HG02763 (cell line): ENCODE data around the gene TAAR5.
"Not testable (repeated sequence)": the region's sequence is repeated elsewhere in the genome, so short reads cannot be mapped to it uniquely, and the experiment has no call there.

Experiments used
- ATAC-seq: cut with Tn5 transposase; IDR thresholded peaks from one replicate; pipeline ENCODE4 v1.9.1; 2021; ENCODE audit warnings: mild to moderate bottlenecking, moderate library complexity; ENCODE audit not compliant: unreplicated experiment

The TAAR5 gene

GRCh38 chr6:132571774-132572173, 17.8 kb downstream of the TAAR5 start:
- no peak for ATAC-seq

GRCh38 chr6:132570221-132570777, 19.2 kb downstream of the TAAR5 start, which contains the start of gene TAAR6:
TSS of gene TAAR6 (plus strand) at chr6:132570322. CDS start at chr6:132570322, 0 bp downstream.
- no peak for ATAC-seq

DNA sequence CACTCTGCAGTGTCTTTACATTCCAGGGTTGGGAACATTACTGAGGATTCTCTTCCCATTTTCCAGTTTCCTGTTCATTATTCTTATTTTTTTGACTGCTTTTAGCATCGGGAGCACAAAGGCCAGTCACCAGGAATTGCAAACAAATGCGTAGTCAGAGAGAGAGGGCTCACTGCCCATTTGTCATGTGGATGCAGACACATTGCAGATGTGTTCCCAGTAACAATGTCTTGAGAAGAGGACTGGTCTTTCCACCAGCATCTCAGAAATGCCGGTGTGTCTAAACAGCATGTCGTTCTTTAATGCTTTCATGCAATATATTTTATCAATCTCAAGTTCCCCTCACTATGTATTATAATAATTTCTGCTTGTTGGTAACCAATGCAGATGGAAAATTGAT, 20.4 kb downstream of the TAAR5 start:
- no peak for ATAC-seq

DNA sequence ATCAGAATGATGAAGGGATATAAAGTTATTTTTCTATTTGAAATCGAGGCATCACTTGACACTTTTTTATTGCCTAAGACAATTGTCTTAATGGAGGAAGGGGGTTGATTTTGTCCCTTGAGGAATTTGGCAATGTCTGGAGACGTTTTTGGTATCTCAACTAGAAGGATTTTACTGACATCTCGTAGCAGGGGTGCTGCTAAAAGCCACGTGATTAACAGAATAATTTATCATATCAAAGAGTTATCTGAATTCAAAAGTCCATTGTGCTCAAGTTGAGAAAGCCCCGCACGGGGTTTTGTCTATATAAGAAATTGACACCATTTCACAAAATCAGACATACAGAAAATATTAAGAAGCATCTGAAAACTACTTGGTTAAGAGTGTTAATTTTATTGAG, 20.9 kb downstream of the TAAR5 start:
- no peak for ATAC-seq

DNA sequence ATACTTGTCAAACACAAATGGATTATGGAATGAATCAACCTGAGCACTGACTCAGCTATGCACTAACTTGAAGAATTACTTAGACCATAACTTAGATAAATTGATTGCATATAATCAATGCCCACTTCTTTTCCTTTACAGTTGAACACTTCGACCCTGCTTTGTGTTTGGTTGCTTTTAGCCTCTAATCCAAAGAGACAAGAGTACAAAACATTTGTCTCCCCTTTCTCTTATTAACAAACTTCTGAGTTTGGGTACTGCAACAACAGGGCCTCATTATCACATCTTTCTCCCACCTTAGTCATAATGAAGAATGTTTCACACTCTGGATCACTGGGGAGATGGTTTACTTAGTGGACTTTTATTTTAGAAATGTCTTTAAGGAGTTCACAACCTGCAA, 22.0 kb downstream of the TAAR5 start:
- ATAC-seq, result no peak

- no peak for ATAC-seq
Measured at GRCh38 chr6:132566404-132566803, 23.1 kb downstream of the TAAR5 start.

DNA sequence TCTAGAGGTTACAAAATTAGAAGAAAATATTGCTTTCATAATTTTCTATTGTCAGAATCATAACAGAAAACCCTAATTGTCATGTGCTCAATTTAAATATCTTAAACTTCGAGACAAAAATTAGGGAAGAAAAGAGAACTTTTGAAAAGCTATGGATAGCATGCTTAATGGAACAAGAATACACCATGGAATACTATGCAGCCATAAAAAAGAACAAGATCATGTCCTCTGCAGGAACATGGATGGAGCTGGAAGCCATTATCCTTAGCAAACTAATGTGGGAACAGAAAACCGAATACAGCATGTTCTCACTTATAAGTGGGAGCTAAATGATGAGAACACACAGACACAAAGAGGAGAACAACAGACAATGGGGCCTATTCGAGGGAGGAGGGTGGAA, 29.5 kb downstream of the TAAR5 start:
- not testable (repeated sequence) for ATAC-seq

- ATAC-seq, result no peak
Measured at GRCh38 chr6:132552372-132552771, 37.2 kb downstream of the TAAR5 start, which contains the start of gene TAAR8. TSS of gene TAAR8 (plus strand) at chr6:132552672. CDS start at chr6:132552693, 21 bp downstream.

DNA sequence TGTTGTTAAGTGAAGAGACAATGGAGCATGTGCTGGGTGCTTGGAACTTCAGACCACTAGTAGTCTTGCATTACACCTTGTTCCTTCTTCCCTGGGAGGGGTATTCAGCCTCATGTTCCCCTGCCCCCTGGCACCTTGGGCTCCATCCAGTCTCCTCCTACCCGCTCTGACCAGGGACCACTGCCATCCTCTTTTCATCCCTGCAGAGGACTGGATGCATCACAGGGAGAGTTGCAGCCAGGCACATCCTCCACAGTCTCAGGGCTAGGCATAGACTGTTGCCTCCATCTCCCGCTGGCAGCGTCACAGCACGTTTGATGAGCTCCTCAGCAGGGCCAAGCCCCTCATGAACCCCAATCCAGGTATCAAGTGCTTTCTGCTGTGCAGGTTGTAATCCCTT, 38.3 kb downstream of the TAAR5 start:
- ATAC-seq, result no peak

DNA sequence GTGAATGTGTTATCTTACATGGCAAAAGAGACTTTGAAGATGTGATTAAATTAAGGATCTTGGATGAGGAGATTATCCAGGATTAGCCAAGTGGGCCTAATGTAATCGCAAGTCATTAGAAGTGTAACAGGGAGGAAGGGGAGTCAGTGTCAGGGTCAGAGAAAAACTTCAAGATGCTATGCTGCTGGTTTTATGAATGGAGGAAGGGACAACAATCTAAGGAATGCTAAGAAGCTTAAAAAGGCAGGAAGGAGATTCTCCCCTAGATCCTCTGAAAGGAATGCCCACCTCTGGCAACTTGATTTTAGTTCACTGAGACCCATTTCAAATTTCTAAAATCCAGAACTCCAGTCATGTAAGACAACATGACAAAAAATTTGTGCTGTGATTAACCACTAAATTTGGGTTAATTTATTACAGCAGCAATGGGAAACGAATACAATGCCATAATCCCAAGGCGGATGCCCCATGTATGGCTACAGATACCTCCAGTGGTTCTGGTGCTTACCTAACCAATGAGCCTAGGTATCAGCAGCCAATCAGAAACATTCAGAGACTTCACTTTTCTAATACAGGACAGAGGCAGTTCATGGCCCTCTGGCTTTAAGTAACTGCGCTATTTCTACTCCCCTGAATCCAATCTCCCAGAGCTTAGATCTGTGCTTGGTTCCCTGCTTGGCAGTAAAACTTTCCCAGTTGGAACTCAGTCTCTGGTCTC, 40.6 kb downstream of the TAAR5 start:
- no peak for ATAC-seq

DNA sequence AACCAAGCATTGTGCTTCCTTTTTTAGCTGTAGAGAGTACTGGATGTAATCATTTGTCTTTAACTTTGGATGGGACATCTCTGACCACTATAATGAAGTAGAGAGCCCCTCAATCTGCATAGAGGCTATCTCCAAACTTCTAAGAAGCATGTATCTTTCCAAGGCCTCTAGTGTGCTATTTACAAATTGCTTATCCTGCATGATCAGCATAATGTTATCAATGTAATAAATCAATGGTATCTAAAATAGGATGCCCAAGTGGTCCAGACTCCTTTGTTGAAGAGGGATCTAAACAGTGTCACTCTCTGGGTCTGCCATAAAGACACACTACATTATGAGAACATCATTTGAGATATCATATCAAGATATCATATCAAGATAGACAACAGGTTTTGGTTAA, 44.7 kb downstream of the TAAR5 start:
- no peak for ATAC-seq
